ENCODE results near the gene ZMIZ1. TPM values are rescaled to one million over a fixed set of nuclear protein-coding genes. Genes with fewer than 3 reads are reported as not detected.

Gene ZMIZ1
- total and polyA plus RNA-seq, 2 experiments from 2014 or later = 9.2 to 30.9 TPM

- Histone ChIP-seq H3K4me3 (no peak overlapping the region), H3K27me3 (ENCODE audit: insufficient read depth) (no peaks in the 10 kb centered on the region), H3K79me2 (replicated peaks; ENCODE audit: insufficient read depth) (no peaks in the 10 kb centered on the region), H3F3A (replicated peaks; ENCODE audit: low read depth) (no peaks in the 10 kb centered on the region), H2AFZ (no peak overlapping the region), H3K4me1 (ENCODE audit: insufficient read depth) (no peaks in the 10 kb centered on the region), H3K36me3 (ENCODE audit: insufficient read depth) (no peaks in the 10 kb centered on the region), H3K27ac (ENCODE audit: low read depth) (no peak overlapping the region), H3K4me2 (no peak overlapping the region), H4K20me1 (replicated peaks; ENCODE audit: insufficient read depth) (peaks cover 4% of the 10 kb centered on the region), H3K9me2 (ENCODE audit: insufficient read depth) (no peaks in the 10 kb centered on the region)
- H3K27ac Mint-ChIP-seq = no peak overlapping the region
- DNase-seq (ENCODE audit: low spot score) (no peak), ATAC-seq (no peak)
- H3K9me3 Mint-ChIP-seq = no peaks in the 10 kb centered on the region
- H3K4me3 Mint-ChIP-seq = no peak overlapping the region
- TF ChIP-seq JUNB (IDR thresholded peaks at IDR 0.05; ENCODE audit: unreplicated experiment) (no peak), ZNF114 (CRISPR knock-in tag; IDR thresholded peaks at IDR 0.05) (no peak)
- H3K4me1 Mint-ChIP-seq = peaks cover 10% of the 10 kb centered on the region
- H3K27me3 Mint-ChIP-seq (ENCODE audit: insufficient read depth, low read depth, poor library complexity) = peaks cover 28% of the 10 kb centered on the region
- peaks cover 5% of the 10 kb centered on the region; the same call in 2 of the 3 replicates for H3K36me3 Mint-ChIP-seq (ENCODE audit: low read depth)
Observed at GRCh38 chr10:79268161-79268601, 199.4 kb downstream of the ZMIZ1 start.

- Mint-ChIP-seq H3K4me1 (peaks cover 10% of the 10 kb centered on the region), H3K27me3 (ENCODE audit: insufficient read depth, low read depth, poor library complexity) (peaks cover 26% of the 10 kb centered on the region), H3K4me3 (no peak overlapping the region), H3K27ac (no peak overlapping the region), H3K9me3 (no peaks in the 10 kb centered on the region), H3K36me3 (ENCODE audit: low read depth) (peaks cover 5% of the 10 kb centered on the region; the same call in 2 of the 3 replicates)
- Histone ChIP-seq H2AFZ (no peak overlapping the region), H4K20me1 (replicated peaks; ENCODE audit: insufficient read depth) (peaks cover 4% of the 10 kb centered on the region), H3K27me3 (ENCODE audit: insufficient read depth) (no peaks in the 10 kb centered on the region), H3F3A (replicated peaks; ENCODE audit: low read depth) (no peaks in the 10 kb centered on the region), H3K9me2 (ENCODE audit: insufficient read depth) (no peaks in the 10 kb centered on the region), H3K79me2 (replicated peaks; ENCODE audit: insufficient read depth) (no peaks in the 10 kb centered on the region), H3K4me3 (no peak overlapping the region), H3K4me1 (ENCODE audit: insufficient read depth) (no peaks in the 10 kb centered on the region), H3K4me2 (no peak overlapping the region), H3K27ac (ENCODE audit: low read depth) (no peak overlapping the region), H3K36me3 (ENCODE audit: insufficient read depth) (no peaks in the 10 kb centered on the region)
- TF ChIP-seq ZNF114 (CRISPR knock-in tag; IDR thresholded peaks at IDR 0.05) (no peak), ZNF462 (CRISPR knock-in tag; IDR thresholded peaks at IDR 0.05) (no peak), ETS1 (IDR thresholded peaks at IDR 0.05) (no peak), STAT1 (IDR thresholded peaks at IDR 0.05; ENCODE audit: unreplicated experiment) (no peak), JUNB (IDR thresholded peaks at IDR 0.05; ENCODE audit: unreplicated experiment) (no peak), EZH2 (IDR thresholded peaks at IDR 0.05; ENCODE audit: low read depth, unreplicated experiment) (no peak), ZNF331 (CRISPR knock-in tag; IDR thresholded peaks at IDR 0.05; ENCODE audit: low read depth) (no peak), CTCF (conservative IDR thresholded peaks at IDR 0.05; ENCODE audit: low read depth in 2 of 2) (no peak), REST (IDR thresholded peaks at IDR 0.05; ENCODE audit: unreplicated experiment) (no peak)
- no peak for DNase-seq (ENCODE audit: low spot score)
- ATAC-seq = no peak
Observed at GRCh38 chr10:79268742-79269141, 200.0 kb downstream of the ZMIZ1 start.

All from GM23338 (cell line).